Stimulated activated CD4-positive, alpha-beta T cell treated with anti-CD3 and anti-CD28 coated beads, Interleukin-4, amount 100 ng/mL, for 24 hours (primary cell): Measurements from ENCODE around the gene CNTN2.

ENCODE experiments used
- DNase-seq: peaks from one replicate; pipeline ENCODE4 v3.0.0-alpha.2; 2020

CNTN2 gene

DNA sequence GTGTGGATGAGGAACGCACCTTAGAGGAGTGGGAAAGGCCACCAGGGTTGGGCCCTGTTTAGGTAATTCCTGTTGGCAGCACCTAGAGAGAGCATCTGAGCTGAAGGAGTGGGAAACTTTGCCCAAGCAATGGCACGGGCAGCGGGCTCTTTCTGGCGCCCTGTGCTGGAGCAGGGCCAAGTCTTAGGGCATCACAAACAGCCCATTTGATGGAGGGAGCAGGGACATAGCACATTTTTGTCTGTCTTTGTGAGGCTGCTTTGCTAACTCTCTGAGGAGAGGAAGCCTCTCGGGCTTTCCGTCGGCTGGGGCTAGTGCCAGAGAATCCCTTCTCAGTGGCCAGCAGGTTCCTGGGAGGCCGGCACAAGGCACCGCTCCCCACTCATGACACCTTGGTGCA, 22.5 kb upstream of the CNTN2 start:
- no peak for DNase-seq

DNA sequence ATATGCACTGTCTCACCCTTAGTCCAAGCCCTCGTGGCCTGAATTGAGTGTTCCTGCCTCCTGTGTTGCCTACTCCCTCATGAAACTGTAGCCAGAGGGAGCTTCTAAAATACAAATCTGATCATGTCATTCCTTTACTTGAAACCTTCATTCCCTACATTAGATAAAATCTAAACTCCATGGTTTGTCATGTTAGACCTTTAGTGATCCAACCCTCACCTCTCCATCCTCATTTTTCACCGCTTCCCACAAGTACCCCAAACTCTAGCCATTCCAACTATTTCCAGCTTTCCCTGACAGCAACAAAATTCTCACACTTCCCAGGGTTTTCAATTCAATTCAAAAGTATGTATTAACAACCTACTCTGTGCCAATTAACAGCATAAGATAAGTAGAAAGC, 18.3 kb upstream of the CNTN2 start:
- no peak for DNase-seq

DNA sequence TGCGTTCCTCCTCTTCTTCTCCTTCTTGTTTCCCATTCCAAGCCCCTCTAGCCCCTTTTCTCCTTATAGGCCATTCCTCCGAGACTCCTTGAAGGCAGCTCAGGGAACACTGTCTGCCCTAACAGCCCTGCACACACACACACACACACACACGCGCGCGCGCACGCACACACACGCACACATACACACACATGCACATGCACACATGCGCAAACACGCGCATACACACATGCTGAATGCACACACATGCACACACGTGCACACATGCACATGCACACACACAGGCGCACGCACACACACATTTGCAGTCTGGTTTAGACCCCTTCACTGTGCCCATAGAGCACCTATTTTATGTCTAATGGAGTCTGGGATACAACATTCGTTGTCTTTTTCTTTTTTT, 17.8 kb upstream of the CNTN2 start:
- no peak for DNase-seq

DNA sequence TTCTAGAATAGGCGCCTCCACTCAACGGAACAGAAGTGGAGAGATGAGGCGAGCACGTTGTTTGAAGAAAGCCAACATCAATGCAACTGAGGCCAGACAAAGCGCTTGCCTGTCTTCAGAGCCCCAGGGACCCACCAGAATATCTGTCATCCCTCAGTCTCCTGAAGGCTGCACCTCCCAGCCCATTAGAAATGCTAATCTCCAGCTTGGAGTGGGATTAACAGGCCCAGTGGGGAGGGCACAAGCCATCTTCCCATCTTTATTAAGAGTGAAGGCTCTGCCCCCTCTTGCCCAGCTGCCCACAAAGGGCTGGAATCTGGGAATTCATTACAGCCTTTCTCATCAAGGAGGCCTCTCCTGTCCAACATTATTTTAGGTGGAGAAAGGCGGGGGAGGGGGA, 16.8 kb upstream of the CNTN2 start:
- no peak for DNase-seq

DNA sequence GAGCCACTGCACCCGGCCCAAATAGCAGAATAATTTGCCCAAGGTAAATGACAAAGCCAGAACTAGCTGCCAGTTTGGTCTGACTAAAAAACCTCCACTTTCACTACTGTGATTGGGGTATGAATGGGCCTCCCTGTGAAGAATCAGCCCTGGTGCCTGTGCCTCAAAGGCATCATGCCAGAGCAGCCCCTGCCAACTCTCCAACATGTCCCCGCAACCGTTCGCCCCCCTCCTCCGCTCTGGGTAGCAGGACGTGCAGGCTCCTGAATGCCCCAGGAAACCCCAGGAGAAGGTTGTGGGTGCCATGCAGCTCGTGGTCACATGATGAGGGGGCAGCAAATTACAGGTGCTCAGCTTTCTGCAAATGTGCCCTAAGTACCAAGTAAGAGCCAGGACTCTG, 14.6 kb upstream of the CNTN2 start:
- no peak for DNase-seq

DNA sequence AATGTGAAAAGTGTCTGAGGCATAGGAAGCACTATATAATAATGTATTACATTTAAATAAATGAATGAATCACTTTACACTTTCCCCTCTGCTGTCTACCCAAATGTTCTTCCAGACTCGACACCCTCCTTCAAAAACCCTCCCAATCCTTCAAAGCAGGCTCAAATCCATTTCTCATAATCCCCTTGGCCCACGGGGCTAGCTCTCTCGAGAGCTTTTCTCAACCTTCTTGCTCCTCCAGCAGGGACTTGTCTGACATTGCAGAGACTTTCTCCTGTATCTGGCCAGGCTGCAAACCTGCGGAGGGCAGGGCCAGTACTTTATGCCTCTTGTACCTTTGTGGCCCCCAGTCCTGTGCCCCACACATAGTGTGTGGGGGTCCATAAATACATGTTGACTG, 14.1 kb upstream of the CNTN2 start:
- no peak for DNase-seq

DNA sequence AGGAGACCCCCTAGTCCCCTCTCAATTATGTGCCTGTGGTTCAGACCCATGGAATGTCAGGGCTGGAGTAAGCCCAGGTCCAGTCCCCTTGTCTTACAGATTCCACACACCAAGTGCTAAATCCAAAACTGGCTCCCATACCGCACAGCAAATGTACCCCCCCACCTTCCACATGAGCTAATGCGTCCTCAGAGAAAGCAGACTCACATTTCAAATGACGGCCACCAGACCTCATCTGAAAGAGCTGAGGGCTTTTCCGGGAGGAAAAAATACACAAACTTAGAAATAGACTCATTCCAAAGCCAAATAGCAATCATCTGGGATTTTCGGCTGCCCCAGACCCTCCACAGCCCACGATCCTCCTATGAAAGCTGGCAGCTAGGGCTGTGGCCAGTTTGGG, 12.8 kb upstream of the CNTN2 start:
- DNase-seq: no peak

DNA sequence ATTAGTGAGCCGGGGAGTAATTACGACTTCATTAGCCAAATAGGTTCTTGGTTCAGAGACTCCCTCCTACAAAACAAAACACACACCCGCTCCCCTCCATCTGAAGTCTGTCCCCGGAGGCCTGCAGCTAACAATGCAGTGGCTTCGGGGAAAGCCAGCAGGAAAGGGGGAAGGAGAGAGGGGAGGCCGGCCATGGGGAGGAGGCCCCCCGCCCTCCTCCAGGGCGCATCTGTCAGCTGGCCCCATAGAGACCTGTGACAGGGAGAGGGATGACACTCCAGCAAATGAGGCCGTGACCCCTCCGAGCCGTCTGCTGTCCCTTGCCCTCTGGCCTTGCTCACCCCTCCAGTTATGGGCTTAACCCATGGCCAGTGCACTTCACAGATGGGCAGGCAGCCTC, 12.1 kb upstream of the CNTN2 start:
- no peak for DNase-seq

DNA sequence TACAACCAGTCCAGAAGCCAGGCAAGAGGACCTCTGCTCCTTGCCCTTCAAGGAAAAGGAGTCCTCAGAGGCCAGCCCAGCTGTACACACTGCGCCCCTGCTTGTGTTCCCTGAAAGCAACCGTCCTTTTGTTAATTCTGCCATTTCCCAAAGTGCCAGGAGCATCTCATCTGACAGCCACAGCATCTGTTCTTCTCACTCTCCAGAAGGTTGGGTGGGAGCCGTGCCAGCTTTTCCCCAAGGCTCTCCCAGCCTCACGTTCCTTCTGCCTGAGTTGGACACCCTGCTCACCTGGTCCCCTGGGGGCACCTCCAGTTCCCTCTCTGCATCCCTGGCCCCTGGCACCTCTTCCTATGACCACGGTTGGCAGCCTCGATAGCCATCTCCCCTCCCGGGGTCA, 10.5 kb upstream of the CNTN2 start:
- DNase-seq: no peak

DNA sequence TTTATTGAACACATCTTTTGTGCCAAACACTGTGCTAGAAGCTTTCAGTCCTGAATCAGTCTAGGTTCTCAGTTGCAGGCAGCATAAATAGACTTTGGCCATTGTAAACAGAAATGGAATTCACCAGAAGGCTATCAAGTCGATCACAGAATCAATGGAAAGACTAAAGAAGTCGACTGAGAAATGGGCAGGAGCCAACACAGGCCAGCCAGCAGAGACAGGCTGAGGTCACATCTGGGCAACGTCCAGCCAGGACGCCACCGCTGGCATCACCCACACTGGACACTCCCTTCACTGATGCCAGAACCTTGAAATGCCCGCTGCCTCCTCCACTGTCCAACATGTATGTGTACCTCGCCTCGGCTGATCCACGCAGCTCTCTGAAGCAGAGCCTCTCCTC, 5.5 kb upstream of the CNTN2 start:
- DNase-seq: no peak

DNA sequence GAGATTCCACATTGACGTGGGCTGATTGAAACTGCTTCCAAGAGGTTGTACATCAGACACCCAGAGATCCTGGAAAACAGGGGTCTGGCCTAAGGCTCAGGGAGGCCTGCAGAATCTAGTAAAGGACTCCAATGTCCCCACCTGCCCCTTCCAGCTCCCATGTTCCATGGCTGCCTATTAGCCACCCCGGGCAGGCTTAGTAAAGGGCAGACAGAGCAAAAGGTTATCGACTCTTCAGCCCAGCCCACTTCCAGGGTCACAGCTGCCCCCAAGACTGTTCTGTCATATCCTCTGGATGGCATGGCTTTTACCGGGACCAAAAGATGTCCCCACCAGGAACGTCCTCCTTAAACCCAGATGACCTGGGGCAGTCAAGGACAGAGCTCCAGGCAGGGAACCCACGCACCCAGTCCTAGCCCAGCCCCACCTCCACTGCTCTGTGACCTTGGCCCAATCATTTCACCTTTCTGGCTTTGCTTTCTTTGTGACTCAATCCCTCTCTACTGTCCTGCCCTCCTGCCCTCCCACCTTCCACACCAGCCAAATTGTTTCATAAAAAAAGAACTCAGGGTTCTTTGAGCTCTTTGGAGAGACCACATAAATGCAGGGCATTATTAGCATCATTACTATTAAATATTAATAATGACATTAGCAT, 4.8 kb upstream of the CNTN2 start:
- DNase-seq: no peak

DNA sequence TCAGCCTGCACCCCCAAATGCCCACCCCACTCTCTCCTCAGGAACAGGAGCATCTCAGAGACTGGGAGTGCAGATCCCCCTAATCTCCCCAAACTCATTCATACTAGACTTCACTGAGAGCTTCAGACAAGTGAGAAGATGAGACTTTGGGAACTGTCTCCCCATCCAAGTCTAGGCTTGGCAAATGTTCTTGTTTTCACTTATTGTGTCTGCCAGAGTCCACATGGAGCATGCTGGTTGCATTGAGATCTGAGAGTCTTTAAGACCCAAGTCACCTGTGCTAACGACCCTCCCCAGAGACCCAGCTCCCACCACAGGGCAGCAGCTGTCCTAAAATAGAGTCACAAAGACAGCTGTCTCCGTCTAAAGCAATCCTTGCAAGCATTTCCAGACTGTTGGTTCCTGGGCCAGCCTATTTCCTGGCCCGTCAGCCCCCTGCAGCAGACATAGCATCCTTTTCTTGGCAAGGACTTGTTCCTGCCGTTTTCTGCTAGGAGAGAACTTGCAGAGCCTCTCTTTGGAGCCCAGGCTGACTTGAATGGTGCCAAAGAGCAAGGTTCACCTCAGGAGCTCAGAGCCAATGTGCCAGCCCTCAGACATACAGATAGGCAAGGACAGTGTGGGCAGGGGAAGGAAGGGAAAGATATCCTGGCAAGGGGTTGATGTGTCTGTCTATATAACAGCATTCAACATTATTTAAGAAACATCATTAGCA, 1.9 kb upstream of the CNTN2 start:
- DNase-seq: no peak

DNA sequence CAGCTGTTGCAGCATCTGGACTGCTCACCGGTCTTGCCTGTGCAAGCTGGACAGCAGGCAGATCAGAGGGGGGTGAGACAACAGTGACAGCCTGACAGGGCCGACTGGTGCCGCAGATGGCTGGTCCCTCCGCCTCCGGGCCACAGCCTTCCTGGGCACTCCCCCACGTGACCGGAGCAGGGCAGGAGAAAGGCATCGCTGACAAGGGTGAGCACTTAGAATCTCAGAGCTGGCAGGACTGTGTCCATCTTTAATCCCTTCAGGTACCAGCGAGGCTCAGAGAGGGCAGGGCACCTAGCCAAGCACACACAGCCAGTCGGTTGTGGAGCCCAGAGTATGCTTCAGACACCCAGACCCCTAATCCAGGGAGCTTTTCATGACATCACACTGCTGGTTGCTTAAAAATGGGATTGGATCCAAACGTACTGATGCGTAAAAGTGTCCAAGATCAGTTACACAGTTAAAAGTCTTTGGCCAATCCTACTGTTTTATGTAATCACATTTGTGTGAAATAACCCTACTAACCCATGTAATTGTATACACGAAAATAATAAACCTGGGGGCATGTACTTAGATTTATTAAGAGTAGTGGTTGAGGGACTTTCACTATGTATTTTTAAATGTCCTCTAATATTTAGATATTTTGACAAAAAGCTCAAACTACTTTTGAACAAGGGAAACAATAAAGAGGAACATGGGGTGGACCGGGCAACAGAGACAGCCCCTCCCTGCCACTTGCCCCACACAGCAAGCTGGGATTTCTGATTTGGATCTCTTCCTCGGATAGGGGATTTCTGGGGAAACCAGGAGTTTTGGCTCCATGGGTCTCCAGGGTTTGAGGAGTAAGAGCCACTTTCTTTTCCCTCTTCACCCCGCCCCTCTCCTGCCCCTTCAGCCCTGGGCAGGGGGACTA, 758 bp upstream of the CNTN2 start:
- DNase-seq: no peak

DNA sequence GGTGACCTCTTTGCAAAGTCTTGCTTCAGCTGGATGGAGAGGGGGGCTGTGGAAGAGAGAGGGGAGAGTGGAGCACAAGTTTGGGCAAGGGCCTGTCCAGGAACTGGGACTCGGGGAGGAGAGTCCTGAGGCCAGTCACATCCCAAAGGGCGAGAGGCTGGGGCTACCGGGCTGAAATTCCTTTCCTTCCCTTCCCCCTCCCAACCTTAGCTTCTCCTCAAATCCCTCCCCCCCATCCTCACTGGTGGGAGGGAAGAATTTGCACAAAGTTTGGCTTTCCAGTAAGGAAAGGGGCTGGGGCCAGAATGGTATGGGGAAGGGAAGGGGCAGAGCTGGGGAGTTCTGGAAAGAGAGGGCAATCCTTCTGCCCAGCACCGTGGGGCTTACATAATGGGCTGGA, 854 bp downstream of the CNTN2 start:
- no peak for DNase-seq

DNA sequence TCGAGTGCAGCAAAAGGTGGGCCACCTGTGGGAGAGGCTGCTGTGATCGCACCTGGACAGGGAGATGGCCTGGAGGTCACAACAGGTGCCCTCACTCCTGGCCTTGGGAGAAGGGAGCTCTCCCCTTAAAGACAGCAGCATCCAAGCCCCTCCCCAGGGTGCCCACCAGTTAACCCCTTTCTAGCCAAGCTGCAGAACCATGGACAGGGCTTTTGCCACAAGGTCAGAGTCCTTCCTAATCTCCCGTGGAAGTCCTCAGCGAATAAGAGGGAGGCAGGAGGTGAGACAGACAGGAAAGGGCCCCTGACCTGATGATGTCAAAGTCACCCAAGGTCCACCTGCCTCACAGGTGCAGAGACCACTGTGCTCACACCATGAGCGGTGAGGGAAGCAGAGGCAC, 1.7 kb downstream of the CNTN2 start:
- DNase-seq: no peak

DNA sequence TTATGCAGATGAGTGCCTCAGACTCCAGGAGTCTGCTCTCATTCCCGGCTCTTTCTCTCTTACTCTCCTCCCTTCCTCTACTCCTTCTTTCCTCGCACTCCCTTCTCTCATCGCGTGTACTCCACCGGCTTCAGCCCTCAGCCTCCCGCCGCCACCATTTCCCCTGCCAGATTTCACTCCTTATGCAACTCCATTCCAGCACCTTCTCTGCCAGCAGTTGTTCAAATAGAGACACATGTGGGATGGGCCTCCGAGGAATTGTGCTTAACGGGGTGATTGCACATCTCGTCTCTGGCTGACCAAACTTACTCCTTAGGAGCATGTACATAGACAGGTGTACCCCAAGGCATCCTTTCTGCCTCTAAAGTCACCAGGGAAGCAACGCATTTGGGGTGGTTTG, 2.1 kb downstream of the CNTN2 start:
- DNase-seq: no peak

DNA sequence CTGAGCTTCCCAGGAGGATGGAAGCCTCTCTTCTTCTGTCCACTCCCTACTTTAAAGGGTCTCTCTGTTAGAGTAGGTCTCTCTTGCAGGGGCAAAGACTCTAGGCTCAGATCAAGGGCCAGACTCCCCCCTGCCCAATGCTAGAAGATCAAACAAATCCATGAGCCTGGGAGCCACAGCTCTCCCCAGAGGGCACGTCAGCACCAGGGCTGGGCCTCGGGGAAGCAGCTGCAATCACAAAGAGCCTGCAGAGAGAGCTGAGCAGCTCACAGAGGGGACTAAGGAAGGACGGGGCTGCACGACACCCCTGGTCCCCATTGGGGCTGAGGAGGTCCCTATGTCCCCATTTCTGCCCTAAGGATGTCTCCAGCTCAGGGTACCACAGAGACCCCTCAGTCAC, 3.9 kb downstream of the CNTN2 start:
- no peak for DNase-seq

DNA sequence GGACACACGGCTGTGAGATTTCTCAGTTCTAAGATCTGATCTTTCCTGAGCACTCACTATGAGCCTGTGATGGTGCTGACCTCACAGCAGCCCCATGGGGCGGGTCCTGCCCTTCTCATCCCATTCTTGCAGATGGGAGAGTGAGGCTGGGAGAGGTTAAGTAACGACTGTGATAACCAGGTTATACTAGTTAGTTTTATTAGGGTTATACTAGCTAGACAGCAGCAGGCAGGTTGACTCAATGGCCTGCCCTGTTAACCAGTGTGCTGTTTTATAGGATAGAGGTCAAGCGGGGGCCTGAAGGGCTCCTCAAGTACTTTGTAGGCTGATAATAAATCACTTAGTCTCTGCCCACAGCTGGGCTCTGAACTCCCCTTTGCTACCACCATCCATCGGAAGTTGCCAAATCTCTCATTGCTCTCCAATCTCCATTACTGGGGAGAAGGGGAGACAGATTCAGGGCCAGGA, 4.8 kb downstream of the CNTN2 start:
- no peak for DNase-seq

DNA sequence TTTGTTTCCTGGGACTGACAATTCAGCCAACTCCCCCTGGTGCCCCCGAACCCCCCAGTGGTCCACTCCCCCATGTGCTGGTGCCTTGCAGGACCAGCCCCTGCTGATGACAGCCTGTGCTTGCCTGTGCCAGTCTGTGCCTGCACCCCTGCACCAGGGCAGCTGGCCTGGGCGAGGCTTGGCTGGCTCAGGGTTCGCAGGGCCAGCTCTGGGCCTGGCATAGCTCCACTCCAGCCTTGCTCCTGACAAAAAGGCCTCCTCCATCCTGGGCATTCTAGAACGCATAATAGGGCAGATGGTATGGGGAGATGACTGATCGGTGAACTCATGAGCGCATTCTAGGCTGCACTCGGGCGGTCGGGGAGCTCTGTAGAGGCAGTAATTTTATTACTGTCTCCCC, 5.4 kb downstream of the CNTN2 start:
- DNase-seq: no peak

DNA sequence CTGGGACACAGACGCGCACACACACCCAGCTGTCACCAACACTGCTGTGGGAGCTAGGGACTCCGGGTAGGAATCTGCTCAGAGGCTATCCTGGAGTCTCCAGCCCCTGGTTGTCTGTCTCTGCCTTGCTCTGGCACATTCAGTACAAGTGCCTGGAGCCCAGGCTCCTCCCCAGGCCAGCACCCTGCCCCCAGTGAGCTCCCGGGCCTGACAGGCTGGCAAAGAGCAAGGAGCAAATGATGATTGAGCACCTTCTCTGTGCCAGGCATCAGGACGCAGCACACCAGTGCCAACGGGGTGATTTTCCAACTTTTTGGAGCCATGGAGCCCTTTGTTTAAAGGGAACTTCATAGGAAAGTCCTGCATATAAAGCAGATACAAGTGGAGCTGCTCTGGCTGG, 6.5 kb downstream of the CNTN2 start:
- no peak for DNase-seq

DNA sequence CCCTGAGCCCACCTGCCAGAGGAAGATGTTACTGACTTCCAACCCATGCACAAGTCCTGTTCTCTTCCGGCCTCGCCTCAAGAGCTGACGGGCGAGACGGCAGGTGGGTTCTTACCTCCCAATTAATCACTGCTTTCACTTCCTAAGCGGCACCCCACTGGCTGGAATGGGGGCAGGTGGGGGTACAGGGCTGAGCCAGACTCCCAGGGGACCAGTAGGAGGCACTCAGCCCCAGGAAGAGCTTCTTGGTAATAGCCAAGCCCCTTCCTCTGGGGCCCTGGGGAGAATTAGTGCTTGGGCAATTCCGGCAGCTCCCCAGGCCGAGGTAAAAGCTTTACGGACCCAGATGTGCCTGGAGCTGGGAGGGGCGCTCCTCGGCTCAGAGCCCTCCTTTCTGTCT, 9.7 kb downstream of the CNTN2 start:
- DNase-seq: no peak

DNA sequence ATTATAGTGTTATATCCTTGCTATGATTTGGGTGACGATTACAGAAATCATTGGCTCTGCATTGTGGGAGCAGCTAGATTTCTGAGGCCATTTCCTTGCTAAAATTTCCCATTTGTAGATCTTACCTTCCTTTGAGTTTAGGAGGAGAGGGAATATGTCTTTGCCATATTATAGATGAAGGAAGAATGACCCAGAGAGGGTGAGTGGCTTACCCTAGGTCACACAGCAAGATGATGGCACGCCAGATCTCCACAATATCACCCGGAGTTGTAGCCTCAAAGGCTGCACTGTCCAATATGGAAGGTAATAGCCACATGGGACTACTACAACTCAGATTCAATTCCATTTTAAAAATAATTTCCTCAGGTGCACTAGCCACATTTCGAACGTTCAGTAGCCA, 10.3 kb downstream of the CNTN2 start:
- DNase-seq: no peak

DNA sequence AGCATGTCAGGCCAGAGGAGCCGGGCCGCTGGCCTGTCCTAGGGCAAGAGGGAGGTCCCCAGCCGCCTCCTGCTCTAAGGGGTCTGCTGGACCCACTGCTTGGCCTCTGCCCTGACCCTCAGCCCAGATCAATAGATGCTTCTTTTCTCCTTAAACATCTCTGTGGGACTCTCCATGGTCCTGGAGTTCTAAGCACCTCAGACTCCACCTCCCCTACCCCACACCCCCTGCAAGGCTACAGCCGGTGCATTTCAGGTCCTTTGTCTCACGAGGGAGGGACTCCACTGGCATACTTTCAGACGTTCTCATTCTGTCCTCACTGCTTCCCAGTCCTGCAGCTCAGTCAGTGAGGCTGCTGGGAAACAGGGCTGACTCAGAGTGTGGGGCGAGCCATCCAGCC, 11.0 kb downstream of the CNTN2 start:
- DNase-seq: no peak

DNA sequence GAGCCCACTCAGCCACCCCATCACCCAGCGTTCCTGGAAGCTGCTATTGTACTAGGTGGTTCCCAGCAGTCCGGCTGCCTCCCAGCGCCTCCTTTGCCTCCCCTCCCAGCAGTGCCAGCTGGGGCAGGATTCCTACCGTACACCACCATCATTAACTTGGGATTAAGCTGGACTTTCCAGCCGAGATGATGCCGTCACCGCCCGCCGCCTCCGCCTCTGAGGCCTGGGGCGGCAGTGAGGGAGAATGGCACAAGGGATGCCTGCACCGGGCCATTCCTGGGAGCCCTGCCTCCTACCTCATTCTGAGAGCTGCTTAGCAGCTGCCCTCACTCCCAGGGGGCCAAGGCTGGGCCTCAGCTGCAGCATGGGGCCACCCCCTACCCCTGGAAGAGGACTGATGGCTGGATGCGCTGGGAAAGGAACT, 13.2 kb downstream of the CNTN2 start:
- DNase-seq: no peak
